Measurements from ENCODE around the gene PCNX2.

Gene PCNX2

GRCh38 chr1:232949636-232950196 is 345.8 kb downstream of the PCNX2 start:
- Histone ChIP-seq H3K4me3 (ENCODE audit: low read length, poor library complexity, severe bottlenecking) (peak overlapping the region; percentile 78), H3K9ac (ENCODE audit: low read depth, low read length, poor library complexity, severe bottlenecking) (peak overlapping the region; percentile 90), H3K9me3 (ENCODE audit: insufficient read depth, low read depth, low read length) (no peaks in the 10 kb centered on the region), H3K79me2 (ENCODE audit: insufficient read depth, low read length) (peaks cover 45% of the 10 kb centered on the region), H2AFZ (ENCODE audit: low read length) (peak overlapping the region; percentile 44; the same call in 1 of the 2 replicates), H3K36me3 (ENCODE audit: insufficient read depth, low read length) (no peaks in the 10 kb centered on the region), H3K9me2 (replicated peaks; ENCODE audit: low read depth, low read length) (no peaks in the 10 kb centered on the region), H3K27me3 (ENCODE audit: insufficient read depth, low read length, poor library complexity, severe bottlenecking) (no peaks in the 10 kb centered on the region), H3F3A (ENCODE audit: low read depth) (no peaks in the 10 kb centered on the region), H3K4me1 (ENCODE audit: insufficient read depth, low read length, poor library complexity, severe bottlenecking) (peaks cover 44% of the 10 kb centered on the region), H4K20me1 (ENCODE audit: insufficient read depth, low read length, poor library complexity, severe bottlenecking) (peaks cover 3% of the 10 kb centered on the region), H3K4me2 (ENCODE audit: low read depth, low read length, poor library complexity, severe bottlenecking) (peak overlapping the region; percentile 93)
- TF ChIP-seq EZH2phosphoT487 (IDR thresholded peaks at IDR 0.05; ENCODE audit: borderline replicate concordance) (no peak), CTCF (conservative IDR thresholded peaks at IDR 0.05; ENCODE audit: low read length) (no peak)

- Histone ChIP-seq H3K4me1 (ENCODE audit: insufficient read depth, low read length, poor library complexity, severe bottlenecking) (peaks cover 24% of the 10 kb centered on the region), H3K4me3 (ENCODE audit: low read length, poor library complexity, severe bottlenecking) (no peak overlapping the region), H3F3A (ENCODE audit: low read depth) (no peaks in the 10 kb centered on the region), H3K9me2 (replicated peaks; ENCODE audit: low read depth, low read length) (no peaks in the 10 kb centered on the region), H3K27me3 (ENCODE audit: insufficient read depth, low read length, poor library complexity, severe bottlenecking) (no peaks in the 10 kb centered on the region), H3K79me2 (ENCODE audit: insufficient read depth, low read length) (peaks cover 2% of the 10 kb centered on the region), H4K20me1 (ENCODE audit: insufficient read depth, low read length, poor library complexity, severe bottlenecking) (no peaks in the 10 kb centered on the region), H3K36me3 (ENCODE audit: insufficient read depth, low read length) (no peaks in the 10 kb centered on the region), H3K9me3 (ENCODE audit: insufficient read depth, low read depth, low read length) (no peaks in the 10 kb centered on the region), H3K9ac (ENCODE audit: low read depth, low read length, poor library complexity, severe bottlenecking) (no peak overlapping the region), H2AFZ (ENCODE audit: low read length) (no peak overlapping the region), H3K4me2 (ENCODE audit: low read depth, low read length, poor library complexity, severe bottlenecking) (peak overlapping the region; percentile 6)
- TF ChIP-seq EZH2phosphoT487 (IDR thresholded peaks at IDR 0.05; ENCODE audit: borderline replicate concordance), result no peak
- no peak for TF ChIP-seq CTCF (conservative IDR thresholded peaks at IDR 0.05; ENCODE audit: low read length)
Observed at GRCh38 chr1:232944347-232944746, 351.2 kb downstream of the PCNX2 start.

GRCh38 chr1:232943679-232944252 is 351.8 kb downstream of the PCNX2 start:
- Histone ChIP-seq H2AFZ (ENCODE audit: low read length) (no peak overlapping the region), H4K20me1 (ENCODE audit: insufficient read depth, low read length, poor library complexity, severe bottlenecking) (no peaks in the 10 kb centered on the region), H3K4me2 (ENCODE audit: low read depth, low read length, poor library complexity, severe bottlenecking) (peak overlapping the region; percentile 6), H3K9ac (ENCODE audit: low read depth, low read length, poor library complexity, severe bottlenecking) (no peak overlapping the region), H3K4me3 (ENCODE audit: low read length, poor library complexity, severe bottlenecking) (no peak overlapping the region), H3K36me3 (ENCODE audit: insufficient read depth, low read length) (no peaks in the 10 kb centered on the region), H3K4me1 (ENCODE audit: insufficient read depth, low read length, poor library complexity, severe bottlenecking) (peaks cover 18% of the 10 kb centered on the region), H3K9me3 (ENCODE audit: insufficient read depth, low read depth, low read length) (no peaks in the 10 kb centered on the region), H3K27me3 (ENCODE audit: insufficient read depth, low read length, poor library complexity, severe bottlenecking) (no peaks in the 10 kb centered on the region), H3F3A (ENCODE audit: low read depth) (no peaks in the 10 kb centered on the region), H3K9me2 (replicated peaks; ENCODE audit: low read depth, low read length) (no peaks in the 10 kb centered on the region), H3K79me2 (ENCODE audit: insufficient read depth, low read length) (no peaks in the 10 kb centered on the region)
- TF ChIP-seq CTCF (conservative IDR thresholded peaks at IDR 0.05; ENCODE audit: low read length) (no peak), EZH2phosphoT487 (IDR thresholded peaks at IDR 0.05; ENCODE audit: borderline replicate concordance) (no peak)

All from Loucy (cell line).